Testis (tissue), 3 donors: ENCODE measurements around the gene NOC4L. TPM values are rescaled to one million over a fixed set of nuclear protein-coding genes. Genes with fewer than 3 reads are reported as not detected.

Experiments used
- DNase-seq: peaks from one replicate; pipeline ENCODE4 v3.0.0-alpha.2; 2019
- H3K27ac ChIP-seq, 2 donors: fragments of 200-600 bp; sonication (generic); one replicate each; pipeline ENCODE4 v1.5.1; 2019
- H3K27me3 ChIP-seq: fragments of 200-600 bp; sonication (generic); one replicate; pipeline ENCODE4 v1.5.1; 2019
- H3K36me3 ChIP-seq: fragments of 200-600 bp; sonication (generic); one replicate; pipeline ENCODE4 v1.5.1; 2017; ENCODE audit warnings: low read depth; ENCODE audit errors: missing control alignments
- H3K4me1 ChIP-seq: fragments of 200-600 bp; sonication (generic); one replicate; pipeline ENCODE4 v1.5.1; 2019
- H3K4me3 ChIP-seq, 2 donors: fragments of 200-600 bp; sonication (generic); one replicate each; pipeline ENCODE4 v1.5.1; 2017 to 2019
- H3K9me3 ChIP-seq: fragments of 200-600 bp; sonication (generic); one replicate; pipeline ENCODE4 v1.5.1; 2017
- CTCF ChIP-seq, 3 experiments: fragments of 450-650 bp in 2 of 3; fragments of 200-600 bp in 1 of 3; sonication (generic) in 1 of 3; IDR thresholded peaks; one replicate each; pipeline ENCODE4 v1.5.1; 2016 to 2019; ENCODE audit warnings: antibody characterized with exemption in 3 of 3, mild to moderate bottlenecking in 2 of 3, moderate library complexity in 1 of 3
- POLR2A ChIP-seq: fragments of 450-650 bp; IDR thresholded peaks from one replicate; pipeline ENCODE4 v1.6.1; 2017; ENCODE audit warnings: antibody characterized with exemption, mild to moderate bottlenecking, moderate library complexity
- WGBS, 2 donors: methylation state at CpG; one replicate each; pipeline ENCODE4 v1.1.5; 2018; 5-methylcytosine and 5-hydroxymethylcytosine counted together
- intact Hi-C: fragments of 100-400 bp; cut with DNase I; formaldehyde crosslinking; loops from one replicate; pipeline ENCODE4 v1.15.1; 2023; ENCODE audit warnings: low total_unique reads
- polyA plus RNA-seq: library from polyadenylated mRNA; stranded (reverse); fragments of 350-450 nt; fragmentation: Illumina TruSeq; extraction: RNeasy Lipid Tissue Mini Kit (QIAGEN cat#74804); gene quantifications from one replicate; pipeline ENCODE4 v1.2.3, GENCODE V29; 2014; ENCODE audit warnings: low read depth, low replicate concordance; ENCODE audit not compliant: insufficient read depth
- total RNA-seq, 2 donors: library from RNA; depleted of rRNA; stranded (reverse); fragments of >200 nt; gene quantifications; one replicate each; pipeline ENCODE4 v1.2.3, GENCODE V29; 2016

NOC4L gene
- total and polyA plus RNA-seq, 3 donors from 2014 or later, result 64.4 to 67.2 (median 65.2) TPM

GRCh38 chr12:132176385-132176919, 32.2 kb downstream of the NOC4L start:
- intact Hi-C loops, result no loop called here
- H3K4me1 ChIP-seq, result no peaks in the 10 kb centered on the region
- 77 to 80% methylated on average over 11 to 19 of the region's 19 CpGs for WGBS, 2 donors
- no peak overlapping the region for H3K4me3 ChIP-seq
- H3K27ac ChIP-seq, result no peak overlapping the region
- no peaks in the 10 kb centered on the region for H3K9me3 ChIP-seq
- no peak for DNase-seq
- H3K36me3 ChIP-seq, result no peaks in the 10 kb centered on the region
- TF ChIP-seq POLR2A (no peak), CTCF (IDR thresholded peaks at IDR 0.05) (no peak)
- H3K27me3 ChIP-seq, result no peaks in the 10 kb centered on the region

DNA sequence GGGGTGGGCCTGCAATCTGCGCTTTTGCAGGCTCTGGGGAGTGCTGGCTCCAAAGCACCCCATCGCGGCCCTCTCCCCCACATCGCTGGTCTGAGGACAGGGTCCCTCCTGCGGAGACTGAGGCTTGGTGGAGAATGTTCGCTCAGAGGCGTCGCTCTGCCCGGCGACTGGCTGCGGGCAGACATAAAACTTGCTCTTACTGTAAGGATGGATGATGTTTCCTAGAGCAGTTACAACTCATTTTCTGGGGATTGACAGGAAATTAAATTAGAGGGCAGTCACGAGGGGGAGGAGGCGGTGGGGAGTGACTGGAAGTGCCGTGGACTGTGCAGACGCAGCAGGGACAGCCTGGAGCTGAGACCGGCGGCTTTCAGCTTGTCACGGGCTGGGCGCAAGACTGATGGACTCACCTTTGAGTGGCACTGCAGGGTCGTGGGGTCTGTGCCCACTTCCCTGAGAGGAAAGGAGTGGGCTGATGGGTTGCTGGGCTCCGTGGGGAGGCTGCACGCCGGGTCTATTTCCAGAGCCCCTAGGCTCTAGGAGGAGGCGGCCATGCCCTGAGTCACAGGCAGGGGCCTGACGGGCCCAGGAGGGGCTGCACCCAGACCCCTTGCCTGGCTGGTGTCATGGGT, 32.8 kb downstream of the NOC4L start:
- Histone ChIP-seq H3K4me1 (no peaks in the 10 kb centered on the region), H3K27ac (no peak overlapping the region), H3K4me3 (no peak overlapping the region), H3K36me3 (no peaks in the 10 kb centered on the region), H3K27me3 (no peaks in the 10 kb centered on the region), H3K9me3 (no peaks in the 10 kb centered on the region)
- TF ChIP-seq CTCF (IDR thresholded peaks at IDR 0.05) (no peak), POLR2A (no peak)
- DNase-seq, result no peak
- intact Hi-C loops, result no loop called here
- WGBS, 2 donors, result 88 to 90% methylated on average over 22 to 25 of the region's 25 CpGs

GRCh38 chr12:132178316-132178715, 34.1 kb downstream of the NOC4L start:
- no peaks in the 10 kb centered on the region for H3K36me3 ChIP-seq
- no peak for DNase-seq
- no peak for TF ChIP-seq CTCF (IDR thresholded peaks at IDR 0.05)
- no peak for TF ChIP-seq POLR2A
- no peaks in the 10 kb centered on the region for H3K27me3 ChIP-seq
- H3K4me1 ChIP-seq, result no peaks in the 10 kb centered on the region
- no peak overlapping the region for H3K27ac ChIP-seq
- 44% methylated on average over 6 to 8 of the region's 8 CpGs for WGBS, 2 donors
- no peaks in the 10 kb centered on the region for H3K9me3 ChIP-seq
- H3K4me3 ChIP-seq, result no peak overlapping the region
- intact Hi-C loops, result no loop called here

- intact Hi-C loops, result no loop called here
- H3K36me3 ChIP-seq, result no peaks in the 10 kb centered on the region
- no peak for DNase-seq
- TF ChIP-seq POLR2A (no peak), CTCF (IDR thresholded peaks at IDR 0.05) (no peak)
- H3K27me3 ChIP-seq, result no peaks in the 10 kb centered on the region
- H3K4me1 ChIP-seq, result no peaks in the 10 kb centered on the region
- H3K9me3 ChIP-seq, result no peaks in the 10 kb centered on the region
- H3K4me3 ChIP-seq, result no peak overlapping the region
- H3K27ac ChIP-seq, result no peak overlapping the region
- 78% methylated on average over 29 to 39 of the region's 39 CpGs for WGBS, 2 donors
Measured at GRCh38 chr12:132178801-132179401, 34.6 kb downstream of the NOC4L start.
